B cell (primary cell): ENCODE measurements around the gene SYNGAP1. TPM values are rescaled to one million over a fixed set of nuclear protein-coding genes. Genes with fewer than 3 reads are reported as not detected.
A peak's percentile ranks its signal among the peaks of the same experiment; 100 is the strongest.

ENCODE experiments used
- ATAC-seq: fragments of 200-7000 bp; cut with Tn5 transposase; one replicate; pipeline ENCODE4 v1.10.0; 2021; ENCODE audit warnings: low read depth, mild to moderate bottlenecking, moderate number of reproducible peaks, moderate library complexity
- CTCF ChIA-PET: fragments of 350-600 bp; sonication (Branson Sonifier 250); formaldehyde crosslinking; loops from one replicate; lab custom pipeline; 2021; ENCODE audit warnings: antibody characterized with exemption, inconsistent platforms; lab: Charles Lee
- POLR2A ChIA-PET: fragments of 350-600 bp; sonication (Branson Sonifier 250); formaldehyde crosslinking; loops from one replicate; lab custom pipeline; 2021; ENCODE audit warnings: antibody characterized with exemption; lab: Charles Lee
- DNase-seq: peaks from one replicate; pipeline ENCODE4 v3.0.0; 2013
- H2AFZ ChIP-seq: 2 replicates; pipeline ENCODE4 v1.6.1; 2012; ENCODE audit warnings: mild to moderate bottlenecking, low read depth, low read length; ENCODE audit not compliant: insufficient read depth, poor library complexity, severe bottlenecking
- H3K27ac ChIP-seq, 2 donors: 1 replicate in 1 of 2; 2 replicates in 1 of 2; pipeline ENCODE4 v1.5.1; 2012 to 2013; ENCODE audit warnings: low read length in 2 of 2, mild to moderate bottlenecking in 2 of 2, moderate library complexity in 1 of 2
- H3K27me3 ChIP-seq, 4 experiments: fragments of 200-600 bp in 1 of 4; sonication (generic) in 1 of 4; replicated peaks in 1 of 4; 1 replicate in 2 of 4; 2 replicates in 2 of 4; pipeline versions ENCODE4 v1.6.1 to v1.7.0; 2013 to 2016; ENCODE audit warnings: low read length in 3 of 4, mild to moderate bottlenecking in 2 of 4, mixed read lengths in 1 of 4, moderate library complexity in 1 of 4; ENCODE audit not compliant: insufficient read depth in 4 of 4, control insufficient read depth in 3 of 4; ENCODE audit errors: control extremely low read depth in 1 of 4
- H3K36me3 ChIP-seq, 2 experiments: replicated peaks in 1 of 2; 1 replicate in 1 of 2; 2 replicates in 1 of 2; pipeline versions ENCODE4 v1.6.1 to v1.7.1; 2013; ENCODE audit warnings: low read length in 1 of 2; ENCODE audit not compliant: insufficient read depth in 2 of 2, control insufficient read depth in 1 of 2; ENCODE audit errors: control extremely low read depth in 1 of 2, extremely low read depth in 1 of 2
- H3K4me1 ChIP-seq, 2 donors: fragments of 200-600 bp in 1 of 2; sonication (generic) in 1 of 2; 1 replicate in 1 of 2; 2 replicates in 1 of 2; pipeline versions ENCODE4 v1.5.1 to v1.6.1; 2013 to 2017; ENCODE audit warnings: low read length in 2 of 2; ENCODE audit not compliant: control insufficient read depth in 2 of 2, insufficient read depth in 2 of 2
- H3K4me2 ChIP-seq: replicated peaks from 2 replicates; pipeline ENCODE3; 2012; ENCODE audit warnings: mild to moderate bottlenecking, low read depth, low read length; ENCODE audit not compliant: poor library complexity, severe bottlenecking
- H3K4me3 ChIP-seq, 5 experiments: fragments of 200-600 bp in 1 of 5; sonication (generic) in 1 of 5; 1 replicate in 3 of 5; 2 replicates in 2 of 5; pipeline versions ENCODE4 v1.5.1 to v1.7.0; 2011 to 2016; ENCODE audit warnings: low read length in 4 of 5, mild to moderate bottlenecking in 4 of 5, low read depth in 2 of 5, control low read depth in 1 of 5, moderate library complexity in 1 of 5; ENCODE audit not compliant: insufficient read depth in 1 of 5; ENCODE audit errors: control extremely low read depth in 1 of 5, extremely low read depth in 1 of 5
- H3K79me2 ChIP-seq: fragments of 200-600 bp; sonication (generic); one replicate; pipeline ENCODE4 v1.6.0; 2016; ENCODE audit warnings: low read length; ENCODE audit not compliant: control insufficient read depth, insufficient read depth
- H3K9ac ChIP-seq: fragments of 200-600 bp; sonication (generic); 2 replicates; pipeline ENCODE4 v1.6.1; 2017; ENCODE audit warnings: mild to moderate bottlenecking, low read length, moderate library complexity
- H3K9me3 ChIP-seq, 3 donors: one replicate each; pipeline versions ENCODE4 v1.6.1 to v1.7.1; 2013; ENCODE audit warnings: low read length in 2 of 3; ENCODE audit not compliant: control insufficient read depth in 2 of 3, insufficient read depth in 1 of 3; ENCODE audit errors: control extremely low read depth in 1 of 3
- H4K20me1 ChIP-seq: 2 replicates; pipeline ENCODE4 v1.6.0; 2012; ENCODE audit warnings: mild to moderate bottlenecking, low read length; ENCODE audit not compliant: insufficient read depth, control insufficient read depth, poor library complexity, severe bottlenecking
- H3K27ac Mint-ChIP-seq: one replicate; pipeline ENCODE4 v1.8.0; 2021; ENCODE audit warnings: mixed read lengths
- H3K27me3 Mint-ChIP-seq: one replicate; pipeline ENCODE4 v1.8.0; 2021; ENCODE audit warnings: mixed read lengths
- H3K4me1 Mint-ChIP-seq: one replicate; pipeline ENCODE4 v1.8.0; 2021; ENCODE audit warnings: mixed read lengths
- H3K4me3 Mint-ChIP-seq: one replicate; pipeline ENCODE4 v1.8.0; 2021; ENCODE audit warnings: mixed read lengths
- H3K9me3 Mint-ChIP-seq: one replicate; pipeline ENCODE4 v1.8.0; 2022; ENCODE audit warnings: mixed read lengths; ENCODE audit not compliant: insufficient read depth
- CTCF ChIP-seq: fragments of 200-600 bp; IDR thresholded peaks from one replicate; pipeline ENCODE4 v1.8.0; 2022; ENCODE audit warnings: antibody characterized with exemption, mild to moderate bottlenecking
- EZH2 ChIP-seq: IDR thresholded peaks from 2 replicates; pipeline ENCODE4 v1.6.1; 2012; ENCODE audit warnings: borderline replicate concordance, low read depth, mild to moderate bottlenecking, moderate library complexity, low read length; ENCODE audit not compliant: insufficient read depth, poor library complexity, severe bottlenecking
- WGBS: methylation state at CpG from one replicate; pipeline ENCODE4 v1.1.5; 2013; ENCODE audit warnings: missing lambda C conversion rate; ENCODE audit not compliant: insufficient coverage; 5-methylcytosine and 5-hydroxymethylcytosine counted together
- intact Hi-C: fragments of 100-400 bp; cut with micrococcal nuclease; formaldehyde crosslinking; loops from one replicate; pipeline ENCODE4 v1.10.0; 2022
- polyA plus RNA-seq: library from polyadenylated mRNA; depleted of rRNA; stranded (reverse); fragments of >200 nt; gene quantifications from 2 replicates; pipeline ENCODE4 v1.2.3, GENCODE V29; 2012
- total RNA-seq, 2 donors: library from RNA; stranded (reverse); fragments of 120-200 nt in 1 of 2; gene quantifications; 1 replicate in 1 of 2; 2 replicates in 1 of 2; pipeline versions ENCODE4 v1.2.3 to v1.2.4, GENCODE V29; 2013 to 2022

SYNGAP1 gene
- total and polyA plus RNA-seq, 2 donors (not counting 1 experiment from before 2014, with no cell fraction given), result 18.6 to 43.0 TPM

DNA sequence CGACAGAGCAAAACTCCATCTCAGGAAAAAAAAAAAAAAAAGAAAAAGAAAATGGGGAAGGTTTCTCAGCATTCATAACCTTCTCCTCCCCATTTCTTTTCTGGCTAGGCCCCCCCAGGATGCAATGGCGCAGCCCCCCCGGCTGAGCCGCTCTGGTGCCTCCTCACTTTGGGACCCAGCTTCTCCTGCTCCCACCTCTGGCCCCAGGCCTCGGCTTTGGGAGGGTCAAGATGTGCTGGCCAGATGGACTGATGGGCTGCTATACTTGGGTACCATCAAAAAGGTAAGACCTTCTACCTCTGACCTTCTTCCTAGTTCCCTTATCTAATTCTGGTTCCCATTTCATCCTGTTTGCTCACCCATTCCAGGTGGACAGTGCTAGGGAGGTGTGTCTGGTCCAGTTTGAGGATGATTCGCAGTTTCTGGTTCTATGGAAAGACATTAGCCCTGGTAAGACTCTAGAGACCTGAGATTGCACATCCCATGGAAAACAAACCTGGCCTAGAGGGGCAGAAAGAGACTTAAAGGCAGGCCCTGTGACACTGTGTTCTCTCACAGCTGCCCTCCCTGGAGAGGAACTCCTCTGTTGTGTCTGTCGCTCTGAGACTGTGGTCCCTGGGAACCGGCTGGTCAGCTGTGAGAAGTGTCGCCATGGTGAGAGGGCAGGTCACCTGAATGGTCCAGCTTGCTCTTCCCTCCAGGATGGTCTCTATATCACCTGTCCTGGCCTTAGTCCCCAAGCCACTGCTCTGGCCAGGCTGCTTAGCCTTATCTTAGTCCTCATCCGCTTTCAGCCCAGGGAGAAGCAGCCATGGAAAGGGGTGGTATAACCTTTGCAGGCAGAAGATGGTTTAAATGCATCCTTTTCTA, 7.5 kb upstream of the SYNGAP1 start:
- ChIA-PET POLR2A (interaction anchor here (1.4 kb wide), 1 partner anchor 14 kb away, joined by 9 read pairs; no protein-coding TSS in a partner anchor), CTCF (interaction anchor here (0.7 to 2.3 kb wide), 4 partner anchors 13 to 54 kb away, joined by 3 to 6 read pairs (median 4); partner anchors contain the start of gene KIFC1)
- Histone ChIP-seq H3K4me3 (no peak overlapping the region), H3K4me1 (peaks cover 54 to 71% of the 10 kb centered on the region in 2 donors), H3K27me3 (no peaks in the 10 kb centered on the region), H3K9ac (peak overlapping the region; percentile 96), H4K20me1 (peaks cover 13% of the 10 kb centered on the region), H3K36me3 (peaks cover 0 to 44% of the 10 kb centered on the region in 2 experiments), H3K4me2 (peak overlapping the region; percentile 97), H3K27ac (peak overlapping the region; percentile 2 to 95), H2AFZ (no peak overlapping the region), H3K79me2 (peaks cover 44% of the 10 kb centered on the region), H3K9me3 (no peaks in the 10 kb centered on the region)
- Mint-ChIP-seq H3K27me3 (no peaks in the 10 kb centered on the region), H3K9me3 (no peaks in the 10 kb centered on the region), H3K27ac (peak overlapping the region; percentile 87), H3K4me1 (peaks cover 66% of the 10 kb centered on the region), H3K4me3 (peak overlapping the region; percentile 64)
- ATAC-seq (no peak), DNase-seq (no peak)
- TF ChIP-seq CTCF, result no peak
- TF ChIP-seq EZH2, result no peak
- intact Hi-C loops, result no loop called here
- WGBS, result 95% methylated on average over 4 of the region's 10 CpGs
